HepG2 (cell line): Measurements from ENCODE around the gene NCOA6. TPM values are rescaled to one million over a fixed set of nuclear protein-coding genes. Genes with fewer than 3 reads are reported as not detected.

Source experiments
- ADNP ChIP-seq: sonication (generic); formaldehyde crosslinking; IDR thresholded peaks from 2 replicates; pipeline ENCODE4 v1.4.0; 2020; ENCODE audit warnings: missing genetic modification reagents
- CENPX ChIP-seq: sonication (generic); formaldehyde crosslinking; IDR thresholded peaks from 2 replicates; pipeline ENCODE4 v1.9.0; 2021; ENCODE audit warnings: mild to moderate bottlenecking, missing genetic modification reagents, moderate library complexity
- GZF1 ChIP-seq: sonication (generic); formaldehyde crosslinking; IDR thresholded peaks from 2 replicates; pipeline ENCODE4 v1.5.1; 2020; ENCODE audit warnings: mild to moderate bottlenecking, missing genetic modification reagents
- KLF11 ChIP-seq: IDR thresholded peaks from 2 replicates; pipeline ENCODE4 v1.6.1; 2016; ENCODE audit warnings: missing compliant biosample characterization
- MAFK ChIP-seq, 2 experiments: IDR thresholded peaks in 1 of 2; conservative IDR thresholded peaks in 1 of 2; 2 replicates each; pipeline ENCODE4 v1.6.1; 2011; ENCODE audit warnings: improper control_type of control experiment in 2 of 2, low read length in 2 of 2
- MED8 ChIP-seq: sonication (generic); formaldehyde crosslinking; IDR thresholded peaks from 2 replicates; pipeline ENCODE4 v1.8.1; 2023; ENCODE audit warnings: mild to moderate bottlenecking, missing genetic modification reagents; ENCODE audit not compliant: insufficient replicate concordance
- NR2C2 ChIP-seq: sonication (generic); formaldehyde crosslinking; IDR thresholded peaks from 2 replicates; pipeline ENCODE4 v1.4.0; 2020; ENCODE audit warnings: missing genetic modification reagents, mild to moderate bottlenecking, moderate library complexity, borderline replicate concordance
- PLRG1 ChIP-seq: fragments of 450-650 bp; conservative IDR thresholded peaks from 2 replicates; pipeline ENCODE4 v1.6.1; 2016
- SIX1 ChIP-seq: sonication (generic); formaldehyde crosslinking; IDR thresholded peaks from 2 replicates; pipeline ENCODE4 v1.4.0; 2020; ENCODE audit warnings: missing genetic modification reagents, borderline replicate concordance
- TARDBP ChIP-seq: sonication (generic); formaldehyde crosslinking; IDR thresholded peaks from 2 replicates; pipeline ENCODE4 v1.8.0; 2022; ENCODE audit warnings: mild to moderate bottlenecking, missing genetic modification reagents
- ZFP82 ChIP-seq: sonication (generic); formaldehyde crosslinking; IDR thresholded peaks from 2 replicates; pipeline ENCODE4 v1.5.1; 2020; ENCODE audit warnings: mild to moderate bottlenecking, missing genetic modification reagents, borderline replicate concordance
- ZNF329 ChIP-seq: sonication (generic); formaldehyde crosslinking; IDR thresholded peaks from 2 replicates; pipeline ENCODE4 v1.9.0; 2021; ENCODE audit warnings: low read depth, mild to moderate bottlenecking, missing genetic modification reagents
- ZNF557 ChIP-seq: sonication (generic); formaldehyde crosslinking; IDR thresholded peaks from 2 replicates; pipeline ENCODE4 v1.4.0; 2020; ENCODE audit warnings: missing genetic modification reagents
- ZNF558 ChIP-seq: sonication (generic); formaldehyde crosslinking; IDR thresholded peaks from 2 replicates; pipeline ENCODE4 v1.9.0; 2022; ENCODE audit warnings: mild to moderate bottlenecking, missing genetic modification reagents, borderline replicate concordance
- ZNF567 ChIP-seq: sonication (generic); formaldehyde crosslinking; IDR thresholded peaks from 2 replicates; pipeline ENCODE4 v1.8.1; 2023; ENCODE audit warnings: mild to moderate bottlenecking, missing genetic modification reagents, borderline replicate concordance
- ZNF614 ChIP-seq: IDR thresholded peaks from 2 replicates; pipeline ENCODE4 v1.6.1; 2018; ENCODE audit warnings: missing biosample characterization, missing genetic modification reagents, inconsistent platforms, borderline replicate concordance
- ZNF709 ChIP-seq: sonication (generic); formaldehyde crosslinking; IDR thresholded peaks from 2 replicates; pipeline ENCODE4 v1.5.0; 2020; ENCODE audit warnings: mild to moderate bottlenecking, missing genetic modification reagents
- polyA plus RNA-seq, 8 experiments: library from polyadenylated mRNA; depleted of rRNA in 3 of 8; stranded (reverse) in 7 of 8; unstranded in 1 of 8; fragments of >200 nt; fragmentation: Illumina TruSeq in 4 of 8; extraction: Trizol in 4 of 8; gene quantifications; 2 replicates each; pipeline versions ENCODE4 v1.2.1 to v1.2.3, GENCODE V29; 2011 to 2016; ENCODE audit warnings: low read depth in 4 of 8, missing spikeins in 1 of 8, mixed read lengths in 1 of 8; ENCODE audit not compliant: insufficient read depth in 1 of 8
- total RNA-seq, 5 experiments: library from RNA; depleted of rRNA; stranded (reverse); fragments of >200 nt; fragmentation: Illumina TruSeq; extraction: Trizol; gene quantifications; 2 replicates each; pipeline ENCODE4 v1.2.3, GENCODE V29; 2016; ENCODE audit warnings: low read depth in 1 of 5
- TF ChIP-seq, protein P1 (sequence below): sonication (generic); formaldehyde crosslinking; IDR thresholded peaks from 2 replicates; pipeline ENCODE4 v1.4.0; 2020; ENCODE audit warnings: mild to moderate bottlenecking, missing genetic modification reagents
- TF ChIP-seq, protein P2 (sequence below): sonication (generic); formaldehyde crosslinking; IDR thresholded peaks from 2 replicates; pipeline ENCODE4 v1.5.1; 2020; ENCODE audit warnings: missing genetic modification reagents, mild to moderate bottlenecking, borderline replicate concordance
- TF ChIP-seq, protein P3 (sequence below): IDR thresholded peaks from 2 replicates; pipeline ENCODE4 v1.6.1; 2016; ENCODE audit warnings: missing genetic modification reagents, missing compliant biosample characterization
- TF ChIP-seq, protein P4 (sequence below): sonication (generic); formaldehyde crosslinking; conservative IDR thresholded peaks from 2 replicates; pipeline ENCODE4 v1.4.0; 2020; ENCODE audit warnings: missing genetic modification reagents

NCOA6 gene
- total and polyA plus RNA-seq, 2 of the 13 experiments (the other 11 are each of a cell fraction or from before 2014, with no cell fraction given): 11.2 to 29.3 TPM

DNA sequence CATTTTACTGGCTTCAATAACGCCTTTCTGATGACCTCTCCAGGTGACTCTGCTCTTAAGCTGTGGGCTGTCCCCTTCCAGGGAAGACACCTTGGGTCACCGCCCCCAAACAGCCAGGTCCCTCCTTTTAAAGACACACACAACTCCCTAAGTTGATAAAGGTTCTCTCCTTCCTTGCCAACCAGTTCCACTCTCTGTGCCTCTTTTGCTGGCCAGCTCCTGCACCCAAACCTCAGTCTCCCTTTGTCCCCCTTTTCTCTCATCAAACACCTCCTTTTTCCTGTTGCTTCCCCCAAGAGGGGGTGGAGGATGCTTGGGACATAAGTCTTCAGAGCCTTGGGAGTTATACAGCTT lies 1.0 kb downstream of the NCOA6 start (continued):
- TF ChIP-seq, protein P1, sequence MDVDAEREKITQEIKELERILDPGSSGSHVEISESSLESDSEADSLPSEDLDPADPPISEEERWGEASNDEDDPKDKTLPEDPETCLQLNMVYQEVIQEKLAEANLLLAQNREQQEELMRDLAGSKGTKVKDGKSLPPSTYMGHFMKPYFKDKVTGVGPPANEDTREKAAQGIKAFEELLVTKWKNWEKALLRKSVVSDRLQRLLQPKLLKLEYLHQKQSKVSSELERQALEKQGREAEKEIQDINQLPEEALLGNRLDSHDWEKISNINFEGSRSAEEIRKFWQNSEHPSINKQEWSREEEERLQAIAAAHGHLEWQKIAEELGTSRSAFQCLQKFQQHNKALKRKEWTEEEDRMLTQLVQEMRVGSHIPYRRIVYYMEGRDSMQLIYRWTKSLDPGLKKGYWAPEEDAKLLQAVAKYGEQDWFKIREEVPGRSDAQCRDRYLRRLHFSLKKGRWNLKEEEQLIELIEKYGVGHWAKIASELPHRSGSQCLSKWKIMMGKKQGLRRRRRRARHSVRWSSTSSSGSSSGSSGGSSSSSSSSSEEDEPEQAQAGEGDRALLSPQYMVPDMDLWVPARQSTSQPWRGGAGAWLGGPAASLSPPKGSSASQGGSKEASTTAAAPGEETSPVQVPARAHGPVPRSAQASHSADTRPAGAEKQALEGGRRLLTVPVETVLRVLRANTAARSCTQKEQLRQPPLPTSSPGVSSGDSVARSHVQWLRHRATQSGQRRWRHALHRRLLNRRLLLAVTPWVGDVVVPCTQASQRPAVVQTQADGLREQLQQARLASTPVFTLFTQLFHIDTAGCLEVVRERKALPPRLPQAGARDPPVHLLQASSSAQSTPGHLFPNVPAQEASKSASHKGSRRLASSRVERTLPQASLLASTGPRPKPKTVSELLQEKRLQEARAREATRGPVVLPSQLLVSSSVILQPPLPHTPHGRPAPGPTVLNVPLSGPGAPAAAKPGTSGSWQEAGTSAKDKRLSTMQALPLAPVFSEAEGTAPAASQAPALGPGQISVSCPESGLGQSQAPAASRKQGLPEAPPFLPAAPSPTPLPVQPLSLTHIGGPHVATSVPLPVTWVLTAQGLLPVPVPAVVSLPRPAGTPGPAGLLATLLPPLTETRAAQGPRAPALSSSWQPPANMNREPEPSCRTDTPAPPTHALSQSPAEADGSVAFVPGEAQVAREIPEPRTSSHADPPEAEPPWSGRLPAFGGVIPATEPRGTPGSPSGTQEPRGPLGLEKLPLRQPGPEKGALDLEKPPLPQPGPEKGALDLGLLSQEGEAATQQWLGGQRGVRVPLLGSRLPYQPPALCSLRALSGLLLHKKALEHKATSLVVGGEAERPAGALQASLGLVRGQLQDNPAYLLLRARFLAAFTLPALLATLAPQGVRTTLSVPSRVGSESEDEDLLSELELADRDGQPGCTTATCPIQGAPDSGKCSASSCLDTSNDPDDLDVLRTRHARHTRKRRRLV (CRISPR knock-in tag): no peak
- TF ChIP-seq CENPX: no peak
- peak; percentile 70; the same call in 1 of the 2 replicates for TF ChIP-seq TARDBP (CRISPR knock-in tag)
- TF ChIP-seq, protein P2, sequence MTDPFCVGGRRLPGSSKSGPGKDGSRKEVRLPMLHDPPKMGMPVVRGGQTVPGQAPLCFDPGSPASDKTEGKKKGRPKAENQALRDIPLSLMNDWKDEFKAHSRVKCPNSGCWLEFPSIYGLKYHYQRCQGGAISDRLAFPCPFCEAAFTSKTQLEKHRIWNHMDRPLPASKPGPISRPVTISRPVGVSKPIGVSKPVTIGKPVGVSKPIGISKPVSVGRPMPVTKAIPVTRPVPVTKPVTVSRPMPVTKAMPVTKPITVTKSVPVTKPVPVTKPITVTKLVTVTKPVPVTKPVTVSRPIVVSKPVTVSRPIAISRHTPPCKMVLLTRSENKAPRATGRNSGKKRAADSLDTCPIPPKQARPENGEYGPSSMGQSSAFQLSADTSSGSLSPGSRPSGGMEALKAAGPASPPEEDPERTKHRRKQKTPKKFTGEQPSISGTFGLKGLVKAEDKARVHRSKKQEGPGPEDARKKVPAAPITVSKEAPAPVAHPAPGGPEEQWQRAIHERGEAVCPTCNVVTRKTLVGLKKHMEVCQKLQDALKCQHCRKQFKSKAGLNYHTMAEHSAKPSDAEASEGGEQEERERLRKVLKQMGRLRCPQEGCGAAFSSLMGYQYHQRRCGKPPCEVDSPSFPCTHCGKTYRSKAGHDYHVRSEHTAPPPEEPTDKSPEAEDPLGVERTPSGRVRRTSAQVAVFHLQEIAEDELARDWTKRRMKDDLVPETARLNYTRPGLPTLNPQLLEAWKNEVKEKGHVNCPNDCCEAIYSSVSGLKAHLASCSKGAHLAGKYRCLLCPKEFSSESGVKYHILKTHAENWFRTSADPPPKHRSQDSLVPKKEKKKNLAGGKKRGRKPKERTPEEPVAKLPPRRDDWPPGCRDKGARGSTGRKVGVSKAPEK (CRISPR knock-in tag): no peak
- no peak for TF ChIP-seq ZNF614 (CRISPR knock-in tag)
- TF ChIP-seq ADNP (CRISPR knock-in tag): no peak
- no peak for TF ChIP-seq ZFP82 (CRISPR knock-in tag)
- no peak; the same call in 1 of the 2 replicates for TF ChIP-seq NR2C2 (CRISPR knock-in tag)
- no peak for TF ChIP-seq MAFK (conservative IDR thresholded peaks at IDR 0.05 in 1 of 2, IDR thresholded peaks at IDR 0.05 in 1 of 2; ENCODE audit: low read length in 2 of 2)
- no peak for TF ChIP-seq PLRG1
- TF ChIP-seq ZNF709: no peak
- 0 out of 2 replicates have a peak, but pooled peaks have one; percentile 29 for TF ChIP-seq KLF11 (CRISPR knock-in tag)
- no peak for TF ChIP-seq GZF1 (CRISPR knock-in tag)
- no peak for TF ChIP-seq MED8 (CRISPR knock-in tag)
- no peak for TF ChIP-seq ZNF557
- no peak for TF ChIP-seq ZNF329 (CRISPR knock-in tag)
- no peak for TF ChIP-seq SIX1 (CRISPR knock-in tag)
- no peak; the same call in 1 of the 2 replicates for TF ChIP-seq ZNF567 (CRISPR knock-in tag)
- TF ChIP-seq, protein P3, sequence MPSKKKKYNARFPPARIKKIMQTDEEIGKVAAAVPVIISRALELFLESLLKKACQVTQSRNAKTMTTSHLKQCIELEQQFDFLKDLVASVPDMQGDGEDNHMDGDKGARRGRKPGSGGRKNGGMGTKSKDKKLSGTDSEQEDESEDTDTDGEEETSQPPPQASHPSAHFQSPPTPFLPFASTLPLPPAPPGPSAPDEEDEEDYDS (CRISPR knock-in tag): peak; percentile 96
- TF ChIP-seq, protein P4, sequence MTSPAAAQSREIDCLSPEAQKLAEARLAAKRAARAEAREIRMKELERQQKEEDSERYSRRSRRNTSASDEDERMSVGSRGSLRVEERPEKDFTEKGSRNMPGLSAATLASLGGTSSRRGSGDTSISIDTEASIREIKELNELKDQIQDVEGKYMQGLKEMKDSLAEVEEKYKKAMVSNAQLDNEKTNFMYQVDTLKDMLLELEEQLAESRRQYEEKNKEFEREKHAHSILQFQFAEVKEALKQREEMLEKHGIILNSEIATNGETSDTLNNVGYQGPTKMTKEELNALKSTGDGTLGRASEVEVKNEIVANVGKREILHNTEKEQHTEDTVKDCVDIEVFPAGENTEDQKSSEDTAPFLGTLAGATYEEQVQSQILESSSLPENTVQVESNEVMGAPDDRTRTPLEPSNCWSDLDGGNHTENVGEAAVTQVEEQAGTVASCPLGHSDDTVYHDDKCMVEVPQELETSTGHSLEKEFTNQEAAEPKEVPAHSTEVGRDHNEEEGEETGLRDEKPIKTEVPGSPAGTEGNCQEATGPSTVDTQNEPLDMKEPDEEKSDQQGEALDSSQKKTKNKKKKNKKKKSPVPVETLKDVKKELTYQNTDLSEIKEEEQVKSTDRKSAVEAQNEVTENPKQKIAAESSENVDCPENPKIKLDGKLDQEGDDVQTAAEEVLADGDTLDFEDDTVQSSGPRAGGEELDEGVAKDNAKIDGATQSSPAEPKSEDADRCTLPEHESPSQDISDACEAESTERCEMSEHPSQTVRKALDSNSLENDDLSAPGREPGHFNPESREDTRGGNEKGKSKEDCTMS: no peak
- no peak for TF ChIP-seq ZNF558 (CRISPR knock-in tag)
